Stomach (tissue), 4 donors: Measurements from ENCODE around the gene CST7.

Source experiments
- EP300 ChIP-seq: sonication (generic); formaldehyde crosslinking; IDR thresholded peaks from one replicate; pipeline ENCODE4 v1.6.1; 2017; ENCODE audit warnings: antibody characterized with exemption
- POLR2A ChIP-seq, 4 donors: fragments of 450-650 bp; IDR thresholded peaks; one replicate each; pipeline ENCODE4 v1.6.1; 2016; ENCODE audit warnings: antibody characterized with exemption in 4 of 4, control low read depth in 2 of 4, mild to moderate bottlenecking in 1 of 4, moderate library complexity in 1 of 4
- POLR2AphosphoS5 ChIP-seq, 3 donors: sonication (generic); formaldehyde crosslinking; IDR thresholded peaks; one replicate each; pipeline ENCODE4 v1.6.1; 2016; ENCODE audit warnings: antibody characterized with exemption in 3 of 3
- TF ChIP-seq, protein P1 (sequence below), 7 experiments: fragments of 450-650 bp in 4 of 7; fragments of 200-600 bp in 3 of 7; sonication (generic) in 3 of 7; IDR thresholded peaks; one replicate each; pipeline ENCODE4 v1.5.1; 2016 to 2019; ENCODE audit warnings: antibody characterized with exemption in 7 of 7, control low read depth in 2 of 7, mild to moderate bottlenecking in 1 of 7

GRCh38 chr20:24914388-24915241 lies 34.5 kb upstream of the CST7 start:
- TF ChIP-seq EP300 (no peak), POLR2AphosphoS5 (IDR thresholded peaks at IDR 0.05) (no peak), POLR2A (IDR thresholded peaks at IDR 0.05) (no peak)
- TF ChIP-seq, protein P1, sequence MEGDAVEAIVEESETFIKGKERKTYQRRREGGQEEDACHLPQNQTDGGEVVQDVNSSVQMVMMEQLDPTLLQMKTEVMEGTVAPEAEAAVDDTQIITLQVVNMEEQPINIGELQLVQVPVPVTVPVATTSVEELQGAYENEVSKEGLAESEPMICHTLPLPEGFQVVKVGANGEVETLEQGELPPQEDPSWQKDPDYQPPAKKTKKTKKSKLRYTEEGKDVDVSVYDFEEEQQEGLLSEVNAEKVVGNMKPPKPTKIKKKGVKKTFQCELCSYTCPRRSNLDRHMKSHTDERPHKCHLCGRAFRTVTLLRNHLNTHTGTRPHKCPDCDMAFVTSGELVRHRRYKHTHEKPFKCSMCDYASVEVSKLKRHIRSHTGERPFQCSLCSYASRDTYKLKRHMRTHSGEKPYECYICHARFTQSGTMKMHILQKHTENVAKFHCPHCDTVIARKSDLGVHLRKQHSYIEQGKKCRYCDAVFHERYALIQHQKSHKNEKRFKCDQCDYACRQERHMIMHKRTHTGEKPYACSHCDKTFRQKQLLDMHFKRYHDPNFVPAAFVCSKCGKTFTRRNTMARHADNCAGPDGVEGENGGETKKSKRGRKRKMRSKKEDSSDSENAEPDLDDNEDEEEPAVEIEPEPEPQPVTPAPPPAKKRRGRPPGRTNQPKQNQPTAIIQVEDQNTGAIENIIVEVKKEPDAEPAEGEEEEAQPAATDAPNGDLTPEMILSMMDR (IDR thresholded peaks at IDR 0.05), result no peak
